Upper lobe of left lung (tissue), 6 donors: ENCODE data around the gene RUVBL2. TPM values are rescaled to one million over a fixed set of nuclear protein-coding genes. Genes with fewer than 3 reads are reported as not detected.

ENCODE experiments used
- ATAC-seq, 2 donors: fragments of 200-7000 bp; cut with Tn5 transposase; one replicate each; pipeline ENCODE4 v1.9.1; 2022; ENCODE audit warnings: mild to moderate bottlenecking in 2 of 2, moderate library complexity in 2 of 2; ENCODE audit not compliant: low FRiP score in 2 of 2
- DNase-seq, 2 donors: peaks; one replicate each; pipeline ENCODE4 v3.0.0-alpha.2; 2019 to 2020
- H3K27ac ChIP-seq, 4 donors: fragments of 200-600 bp; sonication (generic); one replicate each; pipeline ENCODE4 v1.5.1; 2016 to 2019
- H3K27me3 ChIP-seq, 4 donors: fragments of 200-600 bp; sonication (generic); one replicate each; pipeline ENCODE4 v1.5.1; 2017 to 2019
- H3K36me3 ChIP-seq, 4 donors: fragments of 200-600 bp; sonication (generic); one replicate each; pipeline ENCODE4 v1.5.1; 2016 to 2019
- H3K4me1 ChIP-seq, 4 donors: fragments of 200-600 bp; sonication (generic); one replicate each; pipeline ENCODE4 v1.5.1; 2018 to 2019
- H3K4me3 ChIP-seq, 4 donors: fragments of 200-600 bp; sonication (generic); one replicate each; pipeline ENCODE4 v1.5.1; 2017 to 2019; ENCODE audit warnings: mild to moderate bottlenecking in 2 of 4, moderate library complexity in 1 of 4
- H3K9me3 ChIP-seq, 4 donors: fragments of 200-600 bp; sonication (generic); one replicate each; pipeline ENCODE4 v1.5.1; 2018 to 2019
- EP300 ChIP-seq, 4 donors: sonication (generic); formaldehyde crosslinking; IDR thresholded peaks; one replicate each; pipeline ENCODE4 v1.5.1; 2017; ENCODE audit warnings: antibody characterized with exemption in 4 of 4, control low read depth in 2 of 4
- POLR2A ChIP-seq, 4 donors: fragments of 450-650 bp; IDR thresholded peaks; one replicate each; pipeline ENCODE4 v1.5.1; 2016 to 2017; ENCODE audit warnings: antibody characterized with exemption in 4 of 4, mild to moderate bottlenecking in 2 of 4
- POLR2AphosphoS5 ChIP-seq, 2 donors: sonication (generic); formaldehyde crosslinking; IDR thresholded peaks; one replicate each; pipeline ENCODE4 v1.5.1; 2017; ENCODE audit warnings: antibody characterized with exemption in 2 of 2
- WGBS, 2 donors: methylation state at CpG; one replicate each; pipeline ENCODE4 v1.1.5; 2017 to 2018; 5-methylcytosine and 5-hydroxymethylcytosine counted together
- total RNA-seq, 6 donors: library from RNA; depleted of rRNA in 4 of 6; stranded (reverse); fragments of >200 nt in 4 of 6; gene quantifications; one replicate each; pipeline versions ENCODE4 v1.1.0 to v1.2.1, GENCODE V29; 2016 to 2021
- TF ChIP-seq, protein P1 (sequence below), 6 experiments: fragments of 450-650 bp in 4 of 6; fragments of 200-600 bp in 2 of 6; sonication (generic) in 2 of 6; IDR thresholded peaks; one replicate each; pipeline ENCODE4 v1.5.1; 2016 to 2019; ENCODE audit warnings: antibody characterized with exemption in 6 of 6
- donor health status: DM: no; HTN: no; CAD: no; lungs with moderate emphysema.
- donor health status: DM: no; HTN: yes; CAD: no; lungs with severe emphysema.

Gene RUVBL2
- total RNA-seq, 6 donors from 2014 or later, result 45.7 to 105 (median 70.6) TPM

DNA sequence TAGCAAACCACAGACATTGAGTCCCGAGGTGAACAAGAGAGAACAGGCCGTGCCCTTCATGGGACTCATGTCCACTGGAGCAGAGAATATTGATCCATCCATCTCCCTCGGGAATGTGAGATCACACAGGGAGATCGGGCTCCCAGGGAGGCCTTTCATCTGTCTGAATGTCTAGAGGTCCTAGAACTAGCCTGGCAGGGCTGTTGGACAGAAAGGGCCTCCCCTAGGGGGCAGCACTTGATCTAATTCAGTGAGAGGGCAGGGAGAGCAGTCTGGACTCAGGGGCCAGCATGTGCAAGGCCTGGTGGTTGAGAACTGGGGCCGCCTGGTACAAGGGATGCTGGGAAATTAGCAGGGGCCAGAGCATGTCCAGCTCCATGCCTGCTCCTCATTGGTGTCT is 4.3 kb downstream of the RUVBL2 start:
- no peak for ATAC-seq
- TF ChIP-seq POLR2AphosphoS5 (IDR thresholded peaks at IDR 0.05), result no peak
- TF ChIP-seq, protein P1, sequence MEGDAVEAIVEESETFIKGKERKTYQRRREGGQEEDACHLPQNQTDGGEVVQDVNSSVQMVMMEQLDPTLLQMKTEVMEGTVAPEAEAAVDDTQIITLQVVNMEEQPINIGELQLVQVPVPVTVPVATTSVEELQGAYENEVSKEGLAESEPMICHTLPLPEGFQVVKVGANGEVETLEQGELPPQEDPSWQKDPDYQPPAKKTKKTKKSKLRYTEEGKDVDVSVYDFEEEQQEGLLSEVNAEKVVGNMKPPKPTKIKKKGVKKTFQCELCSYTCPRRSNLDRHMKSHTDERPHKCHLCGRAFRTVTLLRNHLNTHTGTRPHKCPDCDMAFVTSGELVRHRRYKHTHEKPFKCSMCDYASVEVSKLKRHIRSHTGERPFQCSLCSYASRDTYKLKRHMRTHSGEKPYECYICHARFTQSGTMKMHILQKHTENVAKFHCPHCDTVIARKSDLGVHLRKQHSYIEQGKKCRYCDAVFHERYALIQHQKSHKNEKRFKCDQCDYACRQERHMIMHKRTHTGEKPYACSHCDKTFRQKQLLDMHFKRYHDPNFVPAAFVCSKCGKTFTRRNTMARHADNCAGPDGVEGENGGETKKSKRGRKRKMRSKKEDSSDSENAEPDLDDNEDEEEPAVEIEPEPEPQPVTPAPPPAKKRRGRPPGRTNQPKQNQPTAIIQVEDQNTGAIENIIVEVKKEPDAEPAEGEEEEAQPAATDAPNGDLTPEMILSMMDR (IDR thresholded peaks at IDR 0.05), result peak in 5 of 6 experiments; percentile 14 to 30 (median 28)
- Histone ChIP-seq H3K27me3 (no peaks in the 10 kb centered on the region), H3K4me1 (peaks cover 10 to 14% (median 12%) of the 10 kb centered on the region in 4 donors), H3K36me3 (peaks cover 0 to 17% (median 3%) of the 10 kb centered on the region in 4 donors), H3K4me3 (no peak overlapping the region), H3K9me3 (no peaks in the 10 kb centered on the region), H3K27ac (no peak overlapping the region)
- WGBS, 2 donors, result 61 to 81% methylated on average over 4 to 5 of the region's 5 CpGs
- DNase-seq, result peak in 1 of 2 donors; percentile 33

DNA sequence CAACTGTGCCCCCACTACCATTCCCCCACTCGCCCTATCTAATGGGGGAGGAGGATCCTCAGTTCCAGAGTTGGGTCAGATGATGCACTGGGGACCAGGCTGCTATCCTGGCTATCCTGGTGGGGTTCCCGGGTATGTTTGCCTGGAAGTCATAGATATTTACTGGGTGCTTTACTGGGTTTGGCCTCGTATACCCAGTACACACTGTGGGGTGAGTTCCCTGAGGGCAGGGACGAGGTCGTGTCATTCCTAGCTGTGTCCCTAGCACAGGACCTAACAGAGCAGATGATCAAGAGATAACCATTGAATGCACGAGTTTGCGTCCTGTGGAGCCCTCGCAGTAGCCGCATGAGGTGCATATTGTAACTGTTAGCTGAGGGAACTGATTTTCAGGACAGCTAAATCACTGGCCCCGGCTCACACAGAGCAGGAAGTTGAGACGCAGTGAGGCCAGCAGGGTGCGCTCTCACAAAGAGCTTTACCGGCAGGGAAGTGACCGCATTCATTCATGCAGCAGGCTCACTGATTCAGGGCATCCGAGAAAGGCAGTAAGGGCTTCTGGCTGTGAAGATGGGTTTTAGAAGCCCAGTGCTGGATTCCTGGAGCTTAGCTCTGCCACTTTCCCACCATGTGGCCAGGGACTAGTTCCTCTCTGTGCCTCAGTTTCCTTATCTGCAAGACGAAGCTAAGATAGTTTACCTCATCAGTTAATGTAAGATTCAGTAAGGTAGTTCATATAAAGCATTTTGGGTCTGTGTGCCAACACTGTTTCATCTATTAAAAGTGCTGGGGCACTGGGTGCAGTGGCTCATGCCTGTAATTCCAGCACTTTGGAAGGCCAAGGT is 6.0 kb downstream of the RUVBL2 start:
- no peak overlapping the region for H3K27ac ChIP-seq
- TF ChIP-seq, protein P1 (IDR thresholded peaks at IDR 0.05), result peak; percentile 19 to 55 (median 41)
- no peak for TF ChIP-seq EP300 (IDR thresholded peaks at IDR 0.05)
- peak; percentile 55 to 84 for ATAC-seq
- H3K36me3 ChIP-seq, result peaks cover 0 to 34% (median 12%) of the 10 kb centered on the region in 4 donors
- H3K9me3 ChIP-seq, result no peaks in the 10 kb centered on the region
- no peak overlapping the region for H3K4me3 ChIP-seq
- DNase-seq, result peak in 1 of 2 donors; percentile 46
- 56 to 63% methylated on average over 14 to 16 of the region's 16 CpGs for whole genome bisulfite sequencing, 2 donors
- H3K27me3 ChIP-seq, result no peaks in the 10 kb centered on the region
- H3K4me1 ChIP-seq, result peaks cover 3 to 7% (median 4%) of the 10 kb centered on the region in 4 donors

DNA sequence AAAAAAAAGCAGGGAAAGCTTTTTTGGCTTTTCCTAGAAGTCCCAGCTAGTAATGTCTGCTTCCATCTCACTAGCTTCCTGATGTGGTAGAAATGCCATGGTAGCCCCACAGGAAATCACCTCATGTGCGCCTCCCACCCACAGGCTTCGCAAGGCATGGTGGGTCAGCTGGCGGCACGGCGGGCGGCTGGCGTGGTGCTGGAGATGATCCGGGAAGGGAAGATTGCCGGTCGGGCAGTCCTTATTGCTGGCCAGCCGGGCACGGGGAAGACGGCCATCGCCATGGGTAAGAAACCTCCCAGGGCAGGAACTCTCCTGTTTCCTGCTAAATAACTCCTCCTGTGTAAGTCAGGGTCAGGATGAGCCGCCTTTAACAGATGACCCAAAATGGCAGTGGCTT is 10.4 kb downstream of the RUVBL2 start:
- TF ChIP-seq, protein P1 (IDR thresholded peaks at IDR 0.05), result no peak
- TF ChIP-seq POLR2AphosphoS5 (IDR thresholded peaks at IDR 0.05) (no peak), POLR2A (IDR thresholded peaks at IDR 0.05) (no peak), EP300 (IDR thresholded peaks at IDR 0.05) (no peak)
- ATAC-seq (no peak), DNase-seq (peak in 1 of 2 donors; percentile 66)
- 97 to 98% methylated on average over 15 of the region's 15 CpGs for WGBS, 2 donors
- no peaks in the 10 kb centered on the region for H3K9me3 ChIP-seq
- H3K4me1 ChIP-seq, result no peaks in the 10 kb centered on the region
- no peak overlapping the region for H3K27ac ChIP-seq
- H3K27me3 ChIP-seq, result no peaks in the 10 kb centered on the region
- H3K36me3 ChIP-seq, result peaks cover 22 to 76% (median 41%) of the 10 kb centered on the region in 4 donors
- H3K4me3 ChIP-seq, result no peak overlapping the region

DNA sequence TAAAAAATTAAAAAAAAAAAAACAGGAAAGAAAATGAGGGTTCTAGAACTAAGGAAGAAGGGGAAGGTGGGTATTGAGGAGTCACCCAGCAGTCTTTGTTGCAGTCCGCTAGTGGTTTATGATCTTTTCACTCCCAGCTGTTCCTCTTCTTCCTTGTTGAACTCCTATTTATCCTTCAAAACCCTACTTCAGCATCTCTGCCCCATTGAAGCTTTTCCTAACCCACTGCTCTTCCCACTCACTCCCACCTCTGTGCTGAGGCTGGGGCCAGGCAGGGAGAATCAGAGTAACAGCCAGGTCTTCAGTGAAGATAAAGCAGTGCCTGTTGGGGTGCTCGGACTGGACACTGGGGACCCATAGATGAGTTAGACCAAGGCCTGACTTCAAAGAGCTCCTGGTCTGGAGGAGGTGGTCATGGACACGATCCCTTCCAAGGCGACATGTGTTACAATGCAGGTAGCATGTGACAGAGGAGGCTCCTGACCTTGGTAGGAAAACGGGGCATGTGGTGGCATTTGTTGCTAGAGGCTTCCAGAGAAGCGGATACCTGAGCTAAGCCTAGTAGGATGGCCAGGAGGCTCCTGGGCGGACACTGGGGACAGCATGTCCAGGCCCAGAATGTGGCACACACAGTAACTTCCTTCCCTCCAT is 11.4 kb downstream of the RUVBL2 start:
- 91 to 95% methylated on average over 7 of the region's 7 CpGs for WGBS, 2 donors
- DNase-seq (no peak), ATAC-seq (no peak)
- Histone ChIP-seq H3K4me1 (no peaks in the 10 kb centered on the region), H3K36me3 (peaks cover 22 to 84% (median 49%) of the 10 kb centered on the region in 4 donors), H3K27ac (no peak overlapping the region), H3K9me3 (no peaks in the 10 kb centered on the region), H3K27me3 (no peaks in the 10 kb centered on the region), H3K4me3 (no peak overlapping the region)
- no peak for TF ChIP-seq POLR2A (IDR thresholded peaks at IDR 0.05)

DNA sequence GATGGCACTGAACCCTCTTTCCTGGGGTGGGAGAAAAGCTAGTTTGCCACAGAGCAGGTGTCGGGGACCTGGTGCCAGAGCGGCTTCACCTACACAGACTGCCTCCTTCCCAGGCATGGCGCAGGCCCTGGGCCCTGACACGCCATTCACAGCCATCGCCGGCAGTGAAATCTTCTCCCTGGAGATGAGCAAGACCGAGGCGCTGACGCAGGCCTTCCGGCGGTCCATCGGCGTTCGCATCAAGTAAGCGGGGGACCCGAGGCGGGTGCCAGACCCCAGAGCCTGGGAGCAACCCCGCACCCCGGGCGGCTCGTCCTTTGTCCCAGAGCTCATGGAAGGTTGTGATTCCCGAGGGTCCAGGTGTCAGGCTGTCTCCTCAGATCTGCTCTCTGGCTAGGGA is 13.2 kb downstream of the RUVBL2 start:
- Histone ChIP-seq H3K4me1 (no peaks in the 10 kb centered on the region), H3K27me3 (no peaks in the 10 kb centered on the region), H3K4me3 (no peak overlapping the region), H3K36me3 (peaks cover 22 to 96% (median 62%) of the 10 kb centered on the region in 4 donors), H3K27ac (no peak overlapping the region), H3K9me3 (no peaks in the 10 kb centered on the region)
- TF ChIP-seq POLR2A (IDR thresholded peaks at IDR 0.05) (no peak), EP300 (IDR thresholded peaks at IDR 0.05) (no peak), POLR2AphosphoS5 (IDR thresholded peaks at IDR 0.05) (no peak)
- TF ChIP-seq, protein P1 (IDR thresholded peaks at IDR 0.05), result no peak
- WGBS, 2 donors, result 89 to 91% methylated on average over 8 to 22 of the region's 22 CpGs
- ATAC-seq, result no peak
- peak in 1 of 2 donors; percentile 82 for DNase-seq
